ENCODE results near the gene FSD2.
A peak's percentile ranks its signal among the peaks of the same experiment; 100 is the strongest.
"Not testable (repeated sequence)": the region's sequence is repeated elsewhere in the genome, so short reads cannot be mapped to it uniquely, and the experiment has no call there.

The FSD2 gene

GRCh38 chr15:82726816-82727215 is 79.1 kb downstream of the FSD2 start:
- no peak for DNase-seq

- DNase-seq = no peak
Observed at GRCh38 chr15:82715003-82715402, 90.9 kb downstream of the FSD2 start.

- DNase-seq = no peak
Observed at GRCh38 chr15:82714016-82714415, 91.9 kb downstream of the FSD2 start.

- DNase-seq = no peak
Observed at GRCh38 chr15:82712036-82712435, 93.8 kb downstream of the FSD2 start.

GRCh38 chr15:82710926-82711490 is 94.9 kb downstream of the FSD2 start:
- DNase-seq = no peak

- no peak for DNase-seq
Observed at GRCh38 chr15:82710208-82710555, 95.7 kb downstream of the FSD2 start.

- DNase-seq = peak; percentile 50
Observed at GRCh38 chr15:82709421-82710207, 96.3 kb downstream of the FSD2 start, which contains the start of gene AP3B2. Gene AP3B2, minus strand, starts transcription at chr15:82709875. Its CDS starts 169 bp downstream, at chr15:82709706.

GRCh38 chr15:82709081-82709420 is 96.8 kb downstream of the FSD2 start:
- DNase-seq = no peak

- DNase-seq = not testable (repeated sequence)
Observed at GRCh38 chr15:82705856-82706255, 100.0 kb downstream of the FSD2 start.

All from T-helper 9 cell (primary cell).